Measurements from ENCODE around the gene TPM4.

The TPM4 gene

GRCh38 chr19:16045171-16045570 is 31.1 kb upstream of the TPM4 start:
- DNase-seq (ENCODE audit: low read depth): no peak
- TF ChIP-seq CTCF (IDR thresholded peaks at IDR 0.05; ENCODE audit: low read depth, low read length, missing control alignments): no peak
- in situ Hi-C loops (cut with HindIII; ENCODE audit: low sequenced_read_pairs): no loop called here
- H3K4me3 ChIP-seq (ENCODE audit: low read depth, low read length): no peak overlapping the region

DNA sequence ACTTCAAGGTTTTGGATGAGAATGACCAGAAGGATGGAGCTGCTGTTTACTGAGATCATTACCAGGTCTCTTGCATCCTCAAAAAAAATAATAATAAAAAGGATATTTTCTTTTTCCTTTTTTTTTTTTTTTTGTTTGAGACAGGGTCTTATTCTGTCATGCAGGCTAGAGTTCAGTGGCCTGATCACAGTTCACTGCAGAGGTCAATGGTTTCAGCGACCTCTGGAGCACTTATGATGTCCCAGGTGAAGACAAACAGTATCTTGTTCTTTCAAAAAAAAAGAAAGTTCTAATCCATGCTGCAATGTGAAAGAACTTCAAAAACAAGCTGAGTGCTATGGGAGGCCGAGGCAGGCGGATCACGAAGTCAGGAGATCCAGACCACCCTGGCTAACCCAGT is 30.4 kb upstream of the TPM4 start:
- in situ Hi-C loops (cut with HindIII; ENCODE audit: low sequenced_read_pairs): no loop called here
- DNase-seq (ENCODE audit: low read depth): no peak
- H3K4me3 ChIP-seq (ENCODE audit: low read depth, low read length): no peak overlapping the region
- no peak for TF ChIP-seq CTCF (IDR thresholded peaks at IDR 0.05; ENCODE audit: low read depth, low read length, missing control alignments)

DNA sequence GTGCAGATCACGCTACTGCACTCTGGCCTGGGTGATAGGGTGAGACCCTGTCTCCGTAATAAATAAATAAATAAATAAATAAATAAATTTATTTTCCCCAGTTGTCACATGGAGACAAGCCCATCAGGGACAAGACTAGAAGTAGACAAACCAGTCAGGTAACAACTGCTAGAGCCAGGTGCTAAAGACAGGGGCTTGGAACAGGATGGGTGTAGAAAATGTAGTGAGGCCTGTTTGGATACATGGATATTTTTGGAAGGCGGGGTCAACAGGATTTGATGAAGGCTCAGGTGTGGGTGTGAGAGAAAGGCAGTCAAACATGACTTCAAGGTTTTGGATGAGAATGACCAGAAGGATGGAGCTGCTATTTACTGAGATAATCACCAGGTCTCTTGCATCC is 27.7 kb upstream of the TPM4 start:
- in situ Hi-C loops (cut with HindIII; ENCODE audit: low sequenced_read_pairs): no loop called here
- DNase-seq (ENCODE audit: low read depth): no peak
- TF ChIP-seq CTCF (IDR thresholded peaks at IDR 0.05; ENCODE audit: low read depth, low read length, missing control alignments): no peak
- no peak overlapping the region for H3K4me3 ChIP-seq (ENCODE audit: low read depth, low read length)

GRCh38 chr19:16051254-16052025 is 24.9 kb upstream of the TPM4 start:
- DNase-seq (ENCODE audit: low read depth): no peak
- no peak for TF ChIP-seq CTCF (IDR thresholded peaks at IDR 0.05; ENCODE audit: low read depth, low read length, missing control alignments)
- no peak overlapping the region for H3K4me3 ChIP-seq (ENCODE audit: low read depth, low read length)
- in situ Hi-C loops (cut with HindIII; ENCODE audit: low sequenced_read_pairs): no loop called here

DNA sequence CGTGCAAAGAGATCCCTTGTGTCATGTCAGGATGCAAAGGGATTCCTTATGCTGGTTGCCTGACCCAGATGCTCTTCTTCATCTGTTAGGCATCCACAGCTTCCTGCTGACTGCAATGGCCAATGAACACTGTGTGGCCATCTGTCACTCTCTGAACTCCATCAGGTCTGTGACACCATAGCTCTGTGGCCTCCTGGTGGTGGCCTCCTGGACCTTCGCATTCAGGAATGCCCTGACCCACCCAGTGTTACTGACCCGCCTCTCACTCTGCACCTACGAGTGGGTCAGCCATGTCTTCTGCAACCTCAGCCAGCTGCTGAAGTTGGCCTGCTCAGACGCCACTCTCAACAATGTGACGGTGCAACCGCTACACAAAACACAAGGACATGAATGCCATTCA is 23.9 kb upstream of the TPM4 start:
- no peak for DNase-seq (ENCODE audit: low read depth)
- H3K4me3 ChIP-seq (ENCODE audit: low read depth, low read length): no peak overlapping the region
- TF ChIP-seq CTCF (IDR thresholded peaks at IDR 0.05; ENCODE audit: low read depth, low read length, missing control alignments): no peak
- in situ Hi-C loops (cut with HindIII; ENCODE audit: low sequenced_read_pairs): no loop called here

DNA sequence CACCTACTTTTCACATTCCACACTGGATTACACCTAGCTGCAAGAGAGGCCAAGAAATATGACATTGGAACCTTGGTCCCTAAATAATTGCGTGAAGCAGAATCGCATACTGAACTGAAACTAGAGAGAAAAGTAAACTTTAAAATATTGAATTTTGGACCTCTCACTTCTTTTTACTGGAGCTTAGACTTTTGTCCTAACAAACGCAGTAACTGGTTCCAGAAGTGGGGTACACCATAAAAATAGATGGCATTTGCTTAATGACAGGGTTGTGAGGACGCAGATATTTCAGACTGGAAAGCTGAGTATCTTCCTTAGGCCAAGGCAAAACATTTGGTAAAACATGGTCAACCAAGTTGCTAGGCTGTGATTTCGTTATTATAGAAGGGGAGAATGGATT is 19.2 kb upstream of the TPM4 start:
- no peak for TF ChIP-seq CTCF (IDR thresholded peaks at IDR 0.05; ENCODE audit: low read depth, low read length, missing control alignments)
- DNase-seq (ENCODE audit: low read depth): no peak
- in situ Hi-C loops (cut with HindIII; ENCODE audit: low sequenced_read_pairs): no loop called here
- H3K4me3 ChIP-seq (ENCODE audit: low read depth, low read length): no peak overlapping the region
